ENCODE data around the gene RIMBP2.

Gene RIMBP2

GRCh38 chr12:130526813-130527212 lies 189.3 kb downstream of the RIMBP2 start:
- DNase-seq: no peak

GRCh38 chr12:130525384-130526172 lies 190.5 kb downstream of the RIMBP2 start:
- DNase-seq: no peak

- DNase-seq: no peak
Observed at GRCh38 chr12:130524759-130525158, 191.3 kb downstream of the RIMBP2 start.

DNA sequence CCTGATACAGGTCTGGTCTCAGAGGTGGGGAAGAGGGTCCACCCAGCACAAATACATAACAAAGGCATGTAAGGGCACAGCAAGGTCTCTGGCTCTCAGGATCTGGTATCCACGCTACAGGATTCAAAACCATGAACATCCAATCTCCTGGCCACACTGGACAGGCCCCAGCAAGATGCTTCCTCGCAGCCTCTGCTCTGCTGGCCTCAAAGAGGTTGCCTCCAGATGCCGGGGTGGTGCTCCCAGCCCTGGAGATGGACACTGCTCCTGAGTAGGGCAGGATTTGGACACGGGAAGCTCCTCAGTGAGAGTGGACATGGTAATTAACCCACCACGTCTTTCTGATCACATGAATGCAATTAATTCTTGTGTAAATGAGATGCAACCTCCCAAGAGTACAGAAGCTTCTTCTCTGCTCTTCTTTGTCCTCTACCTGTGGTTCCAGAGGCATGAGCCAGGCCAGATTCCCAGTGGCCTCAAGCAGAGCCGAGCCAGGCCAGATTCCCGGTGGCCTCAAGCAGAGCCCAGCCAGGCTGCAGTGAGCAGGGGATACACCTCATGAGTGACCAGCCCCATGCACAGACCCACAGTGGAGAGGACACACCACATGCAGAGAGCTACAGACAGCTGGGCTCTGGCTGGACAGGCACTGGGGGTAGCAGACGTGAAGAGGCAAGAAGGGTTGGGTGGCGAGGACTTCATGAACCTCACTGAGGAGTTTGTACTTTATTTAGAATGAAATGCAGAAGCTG lies 192.1 kb downstream of the RIMBP2 start:
- DNase-seq: no peak

GRCh38 chr12:130523208-130523607 lies 192.9 kb downstream of the RIMBP2 start:
- DNase-seq: no peak

GRCh38 chr12:130522244-130522834 lies 193.8 kb downstream of the RIMBP2 start:
- no peak for DNase-seq

GRCh38 chr12:130521375-130522124 lies 194.5 kb downstream of the RIMBP2 start:
- DNase-seq: no peak

DNA sequence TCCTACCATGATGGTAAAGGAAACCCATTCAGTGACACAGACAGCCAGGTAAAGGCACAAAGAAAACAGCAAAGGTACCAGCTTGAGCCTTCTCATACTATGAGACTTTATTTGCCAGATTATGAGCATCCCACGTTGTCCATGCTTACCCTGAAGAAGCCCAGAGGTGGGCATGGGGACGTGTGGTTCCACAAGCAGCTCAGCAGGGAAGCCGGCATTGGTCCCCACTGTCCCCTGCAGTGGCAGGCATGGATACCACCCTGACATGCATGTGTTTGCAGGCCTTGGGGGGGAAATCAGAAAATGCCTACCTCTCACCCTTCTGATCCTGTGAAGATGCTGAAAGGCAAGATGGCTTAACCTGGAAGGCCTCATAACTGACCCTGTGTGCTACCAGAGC lies 195.3 kb downstream of the RIMBP2 start:
- DNase-seq: no peak

DNA sequence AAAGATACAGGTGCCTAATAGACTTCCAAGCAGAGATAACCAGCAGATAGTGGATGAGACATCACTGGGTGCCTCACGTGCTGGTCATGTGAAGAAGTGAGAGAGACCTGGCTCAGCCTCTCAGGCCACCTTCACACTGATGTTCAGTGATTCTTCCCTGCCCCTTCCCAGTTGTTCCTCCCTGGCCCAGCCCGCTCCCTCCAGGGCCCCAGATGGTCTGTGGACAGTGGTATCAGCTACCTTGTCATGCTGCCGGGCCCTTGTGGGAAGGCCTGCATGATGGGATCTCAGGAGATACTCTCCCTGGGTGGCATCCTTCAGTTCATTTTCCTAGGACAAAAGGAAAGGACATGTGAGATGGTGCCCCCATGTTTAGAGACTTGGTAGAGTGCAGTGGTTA lies 198.5 kb downstream of the RIMBP2 start:
- no peak for DNase-seq

GRCh38 chr12:130514149-130514551 lies 201.9 kb downstream of the RIMBP2 start:
- DNase-seq: no peak

DNA sequence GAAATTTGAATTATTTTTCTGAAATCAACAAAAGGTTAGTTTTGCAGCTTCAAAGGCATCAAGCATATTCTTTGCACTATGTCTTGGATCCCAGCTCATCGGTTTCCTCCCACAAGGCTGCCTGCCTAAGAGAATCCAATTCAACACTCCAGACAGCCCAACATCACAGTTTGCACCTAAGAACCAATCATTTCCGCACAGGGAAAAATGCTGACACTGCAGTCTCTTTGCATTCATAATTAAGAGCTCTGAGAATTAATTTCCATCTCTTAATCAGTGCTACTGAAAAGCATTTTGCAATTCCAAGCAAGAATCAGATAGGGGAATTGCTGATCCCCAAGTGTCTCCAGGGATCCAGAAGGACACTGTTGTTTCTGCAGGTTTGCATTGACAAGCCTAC lies 202.5 kb downstream of the RIMBP2 start:
- DNase-seq: no peak

DNA sequence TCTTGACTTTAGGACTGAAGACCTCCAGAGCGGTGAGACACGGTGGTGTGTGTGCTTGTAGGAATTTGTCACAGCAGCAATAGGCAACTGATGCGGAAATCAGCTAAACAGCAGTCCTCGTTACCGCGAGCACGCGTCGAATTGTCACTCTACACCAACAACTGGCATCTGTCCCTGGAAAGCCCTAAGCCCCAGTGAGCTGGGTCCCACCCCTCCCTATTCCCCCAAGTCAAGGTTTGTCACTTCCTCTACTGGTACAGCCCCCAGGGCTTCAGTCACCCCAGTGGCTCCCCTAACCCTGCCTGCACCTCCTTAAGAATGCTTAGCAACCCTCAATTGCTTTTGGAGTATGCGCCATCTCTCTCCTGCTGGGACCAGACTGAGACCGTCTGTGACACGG lies 204.8 kb downstream of the RIMBP2 start:
- no peak for DNase-seq

GRCh38 chr12:130509454-130509853 lies 206.6 kb downstream of the RIMBP2 start:
- DNase-seq: no peak

DNA sequence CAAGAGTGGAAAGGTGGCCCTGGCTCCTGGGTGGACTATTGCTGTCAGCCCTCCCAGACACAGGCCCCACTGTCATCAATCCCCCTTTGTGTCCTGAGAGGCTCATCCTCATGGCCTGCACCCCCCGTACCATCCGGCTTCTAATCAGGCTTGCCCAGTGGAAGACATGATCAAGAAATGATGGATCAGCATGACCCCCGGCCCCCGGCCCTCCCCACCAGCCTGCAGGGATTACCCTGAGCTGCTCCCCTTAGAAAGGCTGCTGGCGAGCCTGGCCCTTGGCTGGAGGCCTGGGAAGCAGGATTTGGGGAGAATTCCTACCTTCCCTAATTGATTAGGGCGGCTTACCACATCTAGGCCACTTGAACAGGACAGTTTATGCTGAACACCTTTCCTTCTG lies 207.3 kb downstream of the RIMBP2 start:
- DNase-seq: no peak

DNA sequence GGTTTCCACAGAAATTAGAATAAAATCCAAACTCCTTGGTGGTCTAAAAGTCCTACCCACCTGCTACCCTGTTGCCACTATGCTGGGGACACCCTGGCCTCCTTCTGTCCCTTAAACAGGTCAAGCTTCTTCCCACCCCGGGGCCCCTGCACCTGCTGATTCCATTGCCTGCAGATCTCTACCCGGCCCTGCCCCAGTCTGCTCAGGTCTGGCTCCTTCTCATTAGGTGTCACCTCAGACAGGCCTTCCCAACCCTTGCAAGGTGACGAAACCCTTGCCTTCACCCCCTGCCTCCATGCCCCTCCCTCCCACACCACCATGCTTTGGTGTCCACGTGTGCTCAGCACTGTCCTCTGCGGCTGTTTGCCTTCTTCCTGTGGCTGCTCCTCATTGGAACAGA lies 207.8 kb downstream of the RIMBP2 start:
- no peak for DNase-seq

GRCh38 chr12:130506844-130507243 lies 209.3 kb downstream of the RIMBP2 start:
- no peak for DNase-seq

DNA sequence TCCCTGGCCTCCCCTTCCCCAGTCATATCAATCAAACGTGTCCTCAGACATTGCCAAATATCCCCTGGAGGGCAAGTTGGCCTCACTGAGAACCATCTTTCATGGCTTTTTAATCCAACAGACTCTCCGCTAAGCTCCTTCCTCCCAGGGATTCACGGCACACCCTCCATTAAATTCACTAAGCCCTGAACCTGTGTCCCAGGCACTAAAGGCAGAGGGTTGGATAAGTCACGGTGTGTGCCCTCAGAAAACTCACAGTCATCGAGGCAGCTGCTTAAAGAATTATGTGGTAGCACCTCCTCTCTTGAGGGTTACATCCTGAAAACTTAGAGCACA lies 211.3 kb downstream of the RIMBP2 start:
- DNase-seq: no peak

- DNase-seq: no peak
Observed at GRCh38 chr12:130504110-130504839, 211.8 kb downstream of the RIMBP2 start.

DNA sequence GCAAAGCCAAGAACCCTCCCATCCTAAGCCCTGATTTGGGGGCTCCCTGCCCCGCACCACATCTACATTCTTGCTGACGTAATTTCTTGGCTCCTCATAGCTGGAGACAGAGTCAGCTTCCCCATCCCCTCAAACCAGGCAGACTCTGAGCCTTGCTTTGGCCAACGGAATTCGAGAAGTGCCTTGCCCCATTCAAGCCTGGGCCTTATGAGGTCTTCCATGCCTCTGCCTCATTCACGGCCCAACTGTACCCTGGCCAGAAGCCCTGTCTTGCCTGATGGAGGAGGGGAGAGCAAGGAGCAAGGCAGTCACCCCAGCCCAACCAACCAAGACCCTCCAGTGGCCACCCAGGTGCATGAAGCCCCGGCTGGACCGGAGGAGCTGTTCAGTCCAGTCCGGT lies 214.3 kb downstream of the RIMBP2 start:
- DNase-seq: no peak

GRCh38 chr12:130500835-130501330 lies 215.2 kb downstream of the RIMBP2 start:
- no peak for DNase-seq

DNA sequence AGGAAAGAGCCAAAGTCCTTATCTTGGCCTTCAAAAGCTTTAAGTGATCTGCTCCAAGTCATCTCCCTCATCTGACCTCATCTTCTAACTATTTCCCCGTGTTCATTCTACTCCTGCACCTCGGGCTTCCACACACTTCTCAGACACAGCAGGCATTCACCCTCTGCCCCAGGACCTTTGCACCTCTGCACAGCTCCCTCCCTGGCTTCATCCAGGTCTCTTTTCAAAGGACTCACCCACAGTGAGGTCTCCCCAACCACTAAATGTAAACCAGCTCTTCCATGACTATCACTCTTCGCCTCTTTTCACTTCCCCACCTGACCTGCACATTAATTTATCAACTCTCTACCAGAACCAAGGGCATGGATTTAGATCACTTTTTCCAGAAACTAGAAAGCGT lies 216.6 kb downstream of the RIMBP2 start:
- no peak for DNase-seq

DNA sequence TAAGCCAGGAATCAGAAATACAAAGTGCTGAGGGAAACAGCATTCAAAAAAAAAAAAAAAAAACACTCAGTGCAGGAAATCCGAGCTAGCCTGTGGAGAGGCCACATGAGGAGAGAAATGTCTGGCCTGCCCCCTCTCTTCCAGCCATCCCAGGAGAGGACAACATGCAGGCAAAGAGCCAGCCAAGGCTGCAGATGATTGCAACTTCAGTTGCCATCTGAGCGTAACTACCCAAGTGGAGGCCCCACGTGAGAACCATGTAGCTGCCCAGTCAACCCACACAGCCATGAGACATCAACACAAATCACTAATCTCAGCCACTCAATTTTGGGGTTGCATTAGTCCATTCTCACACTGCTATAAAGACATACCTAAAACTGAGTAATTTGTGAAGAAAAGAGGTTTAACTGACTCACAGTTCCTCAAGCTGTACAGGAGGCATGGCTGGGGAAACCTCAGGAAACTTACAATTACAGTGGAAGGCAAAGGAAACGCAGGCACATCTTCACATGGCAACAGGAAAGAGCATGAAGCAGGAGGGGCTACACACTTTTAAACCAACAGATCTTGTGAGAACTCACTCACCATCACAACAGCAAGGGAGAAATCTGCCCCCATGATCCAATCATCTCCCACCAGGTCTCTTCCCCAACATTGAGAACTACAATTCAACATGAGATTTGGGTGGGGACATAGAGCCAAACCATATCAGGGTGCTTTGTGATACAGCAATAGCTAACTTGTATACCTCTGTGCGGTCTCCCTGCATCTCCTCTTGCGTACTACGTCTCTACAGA lies 217.3 kb downstream of the RIMBP2 start:
- no peak for DNase-seq
